Measurements from ENCODE around the gene CD9. TPM values are rescaled to one million over a fixed set of nuclear protein-coding genes. Genes with fewer than 3 reads are reported as not detected.
"Not testable (repeated sequence)": the region's sequence is repeated elsewhere in the genome, so short reads cannot be mapped to it uniquely, and the experiment has no call there.

CD9 gene
- polyA plus RNA-seq, 1 donor = 204 TPM

- Histone ChIP-seq H3K27ac (ENCODE audit: low read length) (peak overlapping the region; percentile 47), H3K4me3 (ENCODE audit: low read length) (no peak overlapping the region), H3K27me3 (ENCODE audit: control insufficient read depth, insufficient read depth, low read length) (no peaks in the 10 kb centered on the region), H3K9me3 (ENCODE audit: control insufficient read depth, low read depth, low read length) (no peaks in the 10 kb centered on the region), H3K36me3 (ENCODE audit: control insufficient read depth, insufficient read depth, low read length) (peaks cover 17% of the 10 kb centered on the region), H3K4me1 (ENCODE audit: control insufficient read depth, insufficient read depth, low read length) (peaks cover 54% of the 10 kb centered on the region)
- no CpG with 5 or more reads among the region's 9 CpGs for WGBS (ENCODE audit: insufficient coverage, low lambda C conversion rate)
- DNase-seq = no peak
Measured at GRCh38 chr12:6207259-6207925, 7.2 kb downstream of the CD9 start.

DNA sequence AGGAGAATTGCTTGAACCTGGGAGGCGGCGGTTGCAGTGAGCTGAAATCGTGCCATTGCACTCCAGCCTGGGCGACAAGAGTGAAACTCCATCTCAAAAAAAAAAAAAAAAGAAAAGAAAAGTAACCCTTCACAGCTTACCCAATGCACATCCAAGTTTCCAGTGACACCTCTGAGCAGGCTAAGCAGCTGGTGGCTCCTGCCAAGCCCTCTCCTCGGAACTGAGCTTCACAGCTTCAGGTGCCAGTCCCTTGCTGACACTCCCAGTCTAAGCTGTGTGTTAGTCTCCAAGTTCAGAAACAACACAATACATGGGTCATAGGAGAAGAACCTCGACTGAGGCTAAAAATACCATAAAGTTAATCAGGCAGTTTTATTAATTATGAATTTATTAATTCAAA, 7.9 kb downstream of the CD9 start:
- Histone ChIP-seq H3K27ac (ENCODE audit: low read length) (no peak overlapping the region), H3K36me3 (ENCODE audit: control insufficient read depth, insufficient read depth, low read length) (peaks cover 18% of the 10 kb centered on the region), H3K27me3 (ENCODE audit: control insufficient read depth, insufficient read depth, low read length) (no peaks in the 10 kb centered on the region), H3K4me1 (ENCODE audit: control insufficient read depth, insufficient read depth, low read length) (peaks cover 51% of the 10 kb centered on the region), H3K9me3 (ENCODE audit: control insufficient read depth, low read depth, low read length) (no peaks in the 10 kb centered on the region), H3K4me3 (ENCODE audit: low read length) (no peak overlapping the region)
- no CpG with 5 or more reads among the region's 6 CpGs for WGBS (ENCODE audit: insufficient coverage, low lambda C conversion rate)
- no peak for DNase-seq

DNA sequence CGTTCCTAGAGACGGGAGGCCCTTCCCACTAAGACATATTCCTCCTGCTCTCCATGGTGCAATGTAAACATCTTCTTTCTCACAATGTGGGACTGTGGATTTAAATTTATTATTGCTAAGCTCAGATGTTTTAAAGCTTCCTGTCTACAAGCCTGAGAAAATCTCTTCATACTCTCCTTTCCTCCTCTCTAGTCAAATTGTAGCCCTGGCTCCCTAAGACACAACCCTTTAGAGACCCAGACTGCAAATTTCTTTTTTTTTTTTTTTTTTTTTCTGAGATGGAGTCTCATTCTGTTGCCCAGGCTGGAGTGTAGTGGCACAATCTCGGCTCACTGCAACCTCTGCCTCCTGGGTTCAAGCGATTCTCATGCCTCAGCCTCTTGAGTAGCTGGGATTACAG, 9.2 kb downstream of the CD9 start:
- no CpG with 5 or more reads among the region's 4 CpGs for WGBS (ENCODE audit: insufficient coverage, low lambda C conversion rate)
- not testable (repeated sequence) for H3K27me3 ChIP-seq (ENCODE audit: control insufficient read depth, insufficient read depth, low read length); H3K4me3 ChIP-seq (ENCODE audit: low read length); DNase-seq; H3K9me3 ChIP-seq (ENCODE audit: control insufficient read depth, low read depth, low read length); H3K27ac ChIP-seq (ENCODE audit: low read length)
- H3K4me1 ChIP-seq (ENCODE audit: control insufficient read depth, insufficient read depth, low read length) = peaks cover 40% of the 10 kb centered on the region
- H3K36me3 ChIP-seq (ENCODE audit: control insufficient read depth, insufficient read depth, low read length) = peaks cover 24% of the 10 kb centered on the region

GRCh38 chr12:6211421-6211869, 11.2 kb downstream of the CD9 start:
- 83% methylated on average over 3 of the region's 14 CpGs for WGBS (ENCODE audit: insufficient coverage, low lambda C conversion rate)

DNA sequence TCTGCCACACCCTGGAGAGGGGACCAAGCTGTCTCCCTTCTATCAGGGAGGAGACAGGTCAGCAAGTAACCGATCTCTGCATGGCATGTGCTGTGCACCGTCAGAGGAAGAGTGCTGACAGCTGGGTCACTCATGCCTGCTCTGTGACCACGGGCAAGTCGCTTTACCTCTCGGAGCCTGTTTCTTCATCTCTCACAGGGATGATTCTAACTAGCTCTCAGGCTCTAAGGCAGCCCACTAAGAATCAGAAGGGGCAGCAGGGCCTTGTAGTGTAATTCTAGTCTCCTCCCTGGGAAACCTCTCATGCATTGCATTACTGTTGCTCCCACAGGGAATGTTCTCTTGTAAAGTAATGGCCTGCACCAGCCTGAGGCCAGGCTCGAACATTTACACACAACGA, 11.9 kb downstream of the CD9 start:
- Histone ChIP-seq H3K4me1 (ENCODE audit: control insufficient read depth, insufficient read depth, low read length) (peaks cover 37% of the 10 kb centered on the region), H3K27me3 (ENCODE audit: control insufficient read depth, insufficient read depth, low read length) (no peaks in the 10 kb centered on the region), H3K4me3 (ENCODE audit: low read length) (no peak overlapping the region), H3K36me3 (ENCODE audit: control insufficient read depth, insufficient read depth, low read length) (peaks cover 21% of the 10 kb centered on the region), H3K9me3 (ENCODE audit: control insufficient read depth, low read depth, low read length) (no peaks in the 10 kb centered on the region), H3K27ac (ENCODE audit: low read length) (no peak overlapping the region)
- DNase-seq = peak in 1 of 2 donors; percentile 4
- no CpG with 5 or more reads among the region's 7 CpGs for WGBS (ENCODE audit: insufficient coverage, low lambda C conversion rate)

More at GRCh38 chr12:6211421-6211869, 11.2 kb downstream of the CD9 start:
- no peaks in the 10 kb centered on the region for H3K27me3 ChIP-seq (ENCODE audit: control insufficient read depth, insufficient read depth, low read length)
- H3K36me3 ChIP-seq (ENCODE audit: control insufficient read depth, insufficient read depth, low read length) = peaks cover 21% of the 10 kb centered on the region
- H3K9me3 ChIP-seq (ENCODE audit: control insufficient read depth, low read depth, low read length) = no peaks in the 10 kb centered on the region
- H3K27ac ChIP-seq (ENCODE audit: low read length) = no peak overlapping the region
- peak in 1 of 2 donors; percentile 12 for DNase-seq
- peaks cover 39% of the 10 kb centered on the region for H3K4me1 ChIP-seq (ENCODE audit: control insufficient read depth, insufficient read depth, low read length)
- no peak overlapping the region for H3K4me3 ChIP-seq (ENCODE audit: low read length)

DNA sequence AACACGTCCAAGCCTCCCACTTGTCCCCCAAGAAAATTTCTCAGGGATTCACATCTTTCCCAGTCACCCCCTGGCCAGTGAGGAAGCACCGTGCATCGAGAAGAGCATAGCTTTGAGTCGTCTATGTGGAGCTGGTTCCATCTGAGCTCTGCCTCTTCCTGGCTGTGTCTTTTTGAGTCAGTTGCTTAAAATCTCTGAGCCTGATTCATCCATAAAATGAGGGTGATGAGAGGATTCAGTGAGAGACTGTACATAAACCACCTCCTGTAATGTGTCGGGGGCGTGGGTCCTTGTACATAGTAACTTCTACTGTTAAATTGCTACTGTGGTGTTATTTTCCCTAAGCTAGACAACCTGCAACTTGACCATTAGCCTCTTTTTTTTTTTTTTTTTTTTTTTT, 13.8 kb downstream of the CD9 start:
- no CpG with 5 or more reads among the region's 6 CpGs for WGBS (ENCODE audit: insufficient coverage, low lambda C conversion rate)
- no peaks in the 10 kb centered on the region for H3K9me3 ChIP-seq (ENCODE audit: control insufficient read depth, low read depth, low read length)
- H3K27me3 ChIP-seq (ENCODE audit: control insufficient read depth, insufficient read depth, low read length) = no peaks in the 10 kb centered on the region
- H3K36me3 ChIP-seq (ENCODE audit: control insufficient read depth, insufficient read depth, low read length) = peaks cover 24% of the 10 kb centered on the region
- DNase-seq = no peak
- peaks cover 31% of the 10 kb centered on the region for H3K4me1 ChIP-seq (ENCODE audit: control insufficient read depth, insufficient read depth, low read length)
- H3K27ac ChIP-seq (ENCODE audit: low read length) = no peak overlapping the region
- H3K4me3 ChIP-seq (ENCODE audit: low read length) = no peak overlapping the region

DNA sequence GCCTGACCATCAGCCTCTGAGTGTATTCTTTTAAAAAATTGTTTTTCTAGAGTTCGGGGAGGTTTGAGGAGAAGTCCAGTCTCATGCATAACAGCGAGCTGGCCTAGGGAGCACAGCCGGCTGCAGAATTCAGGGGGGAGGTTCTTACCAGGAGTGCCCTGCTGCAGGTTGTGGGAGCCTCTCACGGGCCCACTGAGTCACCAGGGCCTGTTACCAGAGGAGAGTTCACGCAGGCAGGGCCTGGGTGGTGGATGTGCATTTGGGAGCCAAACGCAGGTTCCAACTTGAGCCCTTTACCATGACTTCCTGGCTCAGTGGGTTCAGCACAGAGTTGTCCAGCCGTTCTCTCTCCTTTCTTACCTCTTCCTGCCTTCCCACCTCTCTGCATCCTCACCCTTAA, 14.4 kb downstream of the CD9 start:
- no peak for DNase-seq
- H3K9me3 ChIP-seq (ENCODE audit: control insufficient read depth, low read depth, low read length) = no peaks in the 10 kb centered on the region
- H3K27me3 ChIP-seq (ENCODE audit: control insufficient read depth, insufficient read depth, low read length) = no peaks in the 10 kb centered on the region
- peaks cover 21% of the 10 kb centered on the region for H3K36me3 ChIP-seq (ENCODE audit: control insufficient read depth, insufficient read depth, low read length)
- H3K27ac ChIP-seq (ENCODE audit: low read length) = no peak overlapping the region
- H3K4me3 ChIP-seq (ENCODE audit: low read length) = no peak overlapping the region
- H3K4me1 ChIP-seq (ENCODE audit: control insufficient read depth, insufficient read depth, low read length) = peaks cover 31% of the 10 kb centered on the region
- 100% methylated on average over 1 of the region's 7 CpGs for WGBS (ENCODE audit: insufficient coverage, low lambda C conversion rate)

DNA sequence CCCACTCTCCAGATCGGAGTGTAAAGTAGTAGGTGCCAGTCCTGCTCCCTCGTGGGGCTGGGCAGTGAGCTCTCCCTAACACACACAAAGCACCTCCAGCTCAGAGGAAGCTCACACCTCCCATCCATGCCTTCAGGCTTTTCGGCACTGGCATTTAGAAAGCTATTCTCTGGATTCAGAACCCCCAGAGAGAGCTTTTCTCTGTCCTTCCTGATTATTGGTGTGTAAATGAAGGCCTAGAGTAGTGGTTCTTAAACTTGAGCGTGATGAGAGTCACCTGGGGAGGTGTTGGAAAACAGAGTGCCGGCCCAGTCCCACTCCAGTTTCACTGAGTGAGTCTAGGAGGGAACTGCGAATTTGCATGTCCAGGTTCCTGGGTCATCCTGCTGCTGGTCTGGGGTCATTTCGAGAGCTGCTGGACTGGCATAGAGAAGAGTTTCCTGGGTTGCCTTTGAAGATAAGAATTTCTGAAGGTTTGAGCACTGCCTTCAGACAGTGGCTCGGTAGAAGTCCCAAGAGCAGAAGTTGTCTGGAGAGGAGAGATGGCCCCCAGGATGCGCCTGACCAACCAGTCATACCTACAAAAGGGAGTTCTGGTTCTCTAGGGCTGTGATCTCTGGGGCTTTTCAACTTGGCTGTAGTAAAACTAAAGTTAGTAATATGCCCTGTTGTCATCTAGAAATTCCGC, 15.1 kb downstream of the CD9 start:
- DNase-seq = no peak
- no peak overlapping the region for H3K4me3 ChIP-seq (ENCODE audit: low read length)
- peak overlapping the region; percentile 60 for H3K27ac ChIP-seq (ENCODE audit: low read length)
- H3K36me3 ChIP-seq (ENCODE audit: control insufficient read depth, insufficient read depth, low read length) = peaks cover 23% of the 10 kb centered on the region
- peaks cover 26% of the 10 kb centered on the region for H3K4me1 ChIP-seq (ENCODE audit: control insufficient read depth, insufficient read depth, low read length)
- no peaks in the 10 kb centered on the region for H3K9me3 ChIP-seq (ENCODE audit: control insufficient read depth, low read depth, low read length)
- H3K27me3 ChIP-seq (ENCODE audit: control insufficient read depth, insufficient read depth, low read length) = no peaks in the 10 kb centered on the region
- no CpG with 5 or more reads among the region's 10 CpGs for WGBS (ENCODE audit: insufficient coverage, low lambda C conversion rate)

DNA sequence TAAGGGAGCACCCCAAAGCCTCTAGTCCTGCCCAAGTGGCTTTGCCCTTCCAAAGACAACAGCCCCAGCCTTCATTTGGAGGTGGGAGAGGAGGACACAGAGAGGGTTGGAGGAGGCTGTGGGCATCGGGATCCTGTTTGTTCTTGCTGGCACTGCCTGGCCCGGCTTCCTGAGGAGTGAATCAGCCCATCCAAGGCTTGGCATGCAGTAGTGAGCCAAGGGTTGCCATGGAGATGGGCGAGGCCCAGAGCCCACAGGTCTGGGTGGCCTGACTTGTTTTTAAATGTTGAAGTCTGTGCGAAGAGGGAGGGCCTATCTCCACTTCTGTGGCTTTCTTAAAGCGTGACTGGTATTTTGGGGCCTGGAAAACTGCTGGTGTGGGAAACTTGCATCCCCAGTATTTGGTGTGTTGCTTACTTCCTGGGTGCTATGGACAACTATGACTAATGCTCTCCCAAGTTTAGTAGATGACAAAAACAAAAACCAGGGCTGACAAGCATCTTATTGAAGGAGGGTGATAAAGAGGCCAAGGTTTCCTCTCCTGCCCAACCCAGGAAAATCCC, 15.8 kb downstream of the CD9 start:
- peaks cover 22% of the 10 kb centered on the region for H3K4me1 ChIP-seq (ENCODE audit: control insufficient read depth, insufficient read depth, low read length)
- H3K27me3 ChIP-seq (ENCODE audit: control insufficient read depth, insufficient read depth, low read length) = no peaks in the 10 kb centered on the region
- peak overlapping the region; percentile 60 for H3K27ac ChIP-seq (ENCODE audit: low read length)
- H3K4me3 ChIP-seq (ENCODE audit: low read length) = no peak overlapping the region
- WGBS (ENCODE audit: insufficient coverage, low lambda C conversion rate) = no CpG with 5 or more reads among the region's 5 CpGs
- peaks cover 23% of the 10 kb centered on the region for H3K36me3 ChIP-seq (ENCODE audit: control insufficient read depth, insufficient read depth, low read length)
- no peaks in the 10 kb centered on the region for H3K9me3 ChIP-seq (ENCODE audit: control insufficient read depth, low read depth, low read length)
- DNase-seq = peak in 1 of 2 donors; percentile 67

DNA sequence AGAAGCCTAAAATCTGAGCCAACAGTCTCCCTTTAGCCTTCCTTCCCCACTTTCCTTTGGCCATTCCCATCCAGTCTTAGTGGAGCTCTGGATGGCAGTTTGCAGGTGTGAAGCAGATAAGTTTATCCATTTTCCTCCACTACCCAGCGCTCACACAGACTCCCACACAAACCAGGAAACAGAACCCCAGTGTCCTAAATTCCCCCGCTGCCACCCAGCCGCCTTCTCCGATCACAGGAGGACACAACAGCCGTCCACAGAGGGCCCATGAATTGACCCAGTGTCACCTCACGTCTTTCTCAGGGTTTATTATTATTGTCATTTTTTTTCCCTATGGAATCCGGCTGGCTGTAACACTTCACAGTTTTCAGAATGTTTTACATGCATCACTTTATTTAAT, 16.4 kb downstream of the CD9 start:
- Histone ChIP-seq H3K27ac (ENCODE audit: low read length) (peak overlapping the region; percentile 60), H3K4me1 (ENCODE audit: control insufficient read depth, insufficient read depth, low read length) (peaks cover 27% of the 10 kb centered on the region)
- WGBS (ENCODE audit: insufficient coverage, low lambda C conversion rate) = no CpG with 5 or more reads among the region's 7 CpGs

More for the DNA sequence above, 16.4 kb downstream of the CD9 start:
- H3K9me3 ChIP-seq (ENCODE audit: control insufficient read depth, low read depth, low read length) = no peaks in the 10 kb centered on the region
- no peak overlapping the region for H3K4me3 ChIP-seq (ENCODE audit: low read length)
- peaks cover 20% of the 10 kb centered on the region for H3K36me3 ChIP-seq (ENCODE audit: control insufficient read depth, insufficient read depth, low read length)
- H3K27me3 ChIP-seq (ENCODE audit: control insufficient read depth, insufficient read depth, low read length) = no peaks in the 10 kb centered on the region
- DNase-seq = no peak
